Stimulated activated CD4-positive, alpha-beta T cell treated with anti-CD3 and anti-CD28 coated beads, Interleukin-4, amount 100 ng/mL, for 24 hours (primary cell): Measurements from ENCODE around the gene NET1.
"Not testable (repeated sequence)": the region's sequence is repeated elsewhere in the genome, so short reads cannot be mapped to it uniquely, and the experiment has no call there.

ENCODE experiments used
- DNase-seq: peaks from one replicate; pipeline ENCODE4 v3.0.0-alpha.2; 2020

The NET1 gene

DNA sequence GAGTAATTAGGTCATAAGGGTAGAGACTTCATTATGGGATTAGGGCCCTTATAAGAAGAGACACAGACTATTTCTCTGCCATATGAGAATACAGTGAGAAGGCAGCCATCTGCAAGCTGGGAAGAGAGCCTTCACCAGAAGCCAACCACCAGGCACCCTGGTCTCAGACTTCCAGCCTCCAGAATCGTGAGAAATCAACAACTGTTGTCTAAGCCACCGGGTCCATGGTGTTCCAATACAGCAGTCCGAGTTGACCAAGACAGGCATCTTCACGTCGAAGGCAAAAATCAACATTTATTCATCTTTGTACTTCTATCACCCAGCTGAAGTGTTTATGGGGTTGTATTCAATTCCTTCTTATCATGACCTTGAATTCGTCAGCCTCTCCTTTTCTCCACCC, 13.0 kb upstream of the NET1 start:
- DNase-seq = no peak

DNA sequence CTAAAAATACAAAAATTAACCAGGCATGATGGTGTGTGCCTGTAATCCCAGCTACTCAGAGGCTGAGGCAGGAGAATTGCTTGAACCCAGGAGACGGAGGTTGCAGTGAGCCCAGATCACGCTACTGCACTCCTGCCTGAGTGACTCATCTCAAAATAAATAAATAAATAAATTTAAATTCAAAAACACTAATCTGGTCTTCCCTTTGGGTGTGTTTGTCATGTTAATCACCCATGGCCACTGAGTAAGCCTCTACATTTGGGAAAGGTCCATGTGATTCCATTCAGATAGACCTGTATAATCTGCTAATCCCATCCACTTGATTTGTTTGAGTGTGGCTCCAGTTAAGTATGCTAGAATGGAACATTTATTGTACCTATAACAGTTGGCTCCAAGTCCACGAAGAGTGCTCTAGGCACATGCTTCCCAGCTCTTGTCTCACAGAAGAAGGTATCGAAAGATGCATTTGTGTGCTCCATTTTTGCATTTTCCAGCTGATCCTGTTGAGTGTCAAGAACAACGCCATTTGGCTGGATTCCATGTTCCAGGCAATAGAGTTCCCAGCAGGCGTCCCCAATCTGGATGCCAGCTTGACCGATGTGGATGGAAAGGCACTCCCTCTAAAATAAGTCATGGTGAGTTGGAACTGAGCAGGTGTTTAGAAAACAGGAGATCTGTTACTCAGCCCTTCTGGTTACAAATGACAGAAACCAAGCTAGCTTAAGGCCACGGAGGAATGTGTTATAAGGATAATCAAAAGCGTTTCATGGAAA, 11.7 kb upstream of the NET1 start:
- DNase-seq = no peak

DNA sequence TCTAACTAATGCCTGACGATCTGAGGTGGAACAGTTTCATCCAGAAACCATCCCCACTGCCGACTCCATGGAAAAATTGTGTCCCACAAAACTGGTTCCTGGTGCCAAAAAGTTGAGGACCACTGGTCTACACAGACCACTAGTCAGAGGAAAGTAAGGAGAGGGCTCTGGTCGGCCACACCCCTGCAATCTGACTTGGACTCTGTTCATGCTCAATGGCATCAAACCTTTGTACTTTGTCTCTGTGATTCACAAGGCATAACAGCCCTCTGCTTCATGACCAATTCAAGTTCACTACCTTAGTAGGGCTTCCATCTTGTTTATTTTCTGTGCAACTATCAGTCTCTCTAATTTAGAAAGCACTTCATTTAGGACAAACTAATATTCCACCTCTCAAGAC, 9.6 kb upstream of the NET1 start:
- no peak for DNase-seq

DNA sequence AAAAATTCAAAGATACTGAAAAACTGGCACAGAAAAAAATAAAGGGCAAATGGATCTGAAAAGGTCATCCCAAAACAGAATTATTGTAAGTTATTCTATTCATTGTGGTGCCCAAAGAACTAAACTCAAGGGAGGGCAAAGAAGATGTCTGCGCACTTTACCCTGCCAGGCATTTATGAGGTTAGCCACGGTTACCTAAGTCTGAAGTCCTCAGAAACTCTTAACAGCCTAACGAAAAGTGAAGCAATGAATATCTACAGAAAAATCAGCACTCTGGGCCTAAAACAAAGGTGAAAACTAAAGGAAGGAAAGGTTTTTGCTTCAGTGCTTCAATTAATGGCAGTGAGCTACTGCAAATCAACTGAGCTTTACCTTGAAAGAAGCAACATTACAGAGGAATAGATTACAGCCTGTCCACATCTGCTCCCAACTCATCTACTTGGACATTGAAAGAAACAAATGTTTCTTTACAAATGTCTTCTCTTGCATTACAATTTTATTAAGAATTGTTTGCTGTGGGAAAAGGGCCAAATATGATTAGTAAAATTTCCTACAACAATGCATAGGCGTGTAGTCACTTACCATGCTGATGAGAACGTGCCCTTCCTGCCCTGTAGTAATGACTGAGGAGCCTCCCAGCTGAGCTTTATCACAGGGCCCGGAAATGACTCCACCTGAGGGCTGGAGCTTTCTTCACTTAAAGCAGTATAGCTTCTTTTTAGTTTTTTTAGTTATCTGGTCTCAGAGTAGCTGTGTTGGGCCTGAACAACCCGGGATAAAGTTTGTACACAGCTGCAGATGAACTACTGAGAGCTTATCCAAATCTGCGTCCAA, 7.9 kb upstream of the NET1 start, which contains the start of gene TUBAL3:
TUBAL3 (minus strand) TSS at position 621 of the 834 bp plus-strand sequence; CDS start at position 585, 36 bp downstream.
- no peak for DNase-seq

DNA sequence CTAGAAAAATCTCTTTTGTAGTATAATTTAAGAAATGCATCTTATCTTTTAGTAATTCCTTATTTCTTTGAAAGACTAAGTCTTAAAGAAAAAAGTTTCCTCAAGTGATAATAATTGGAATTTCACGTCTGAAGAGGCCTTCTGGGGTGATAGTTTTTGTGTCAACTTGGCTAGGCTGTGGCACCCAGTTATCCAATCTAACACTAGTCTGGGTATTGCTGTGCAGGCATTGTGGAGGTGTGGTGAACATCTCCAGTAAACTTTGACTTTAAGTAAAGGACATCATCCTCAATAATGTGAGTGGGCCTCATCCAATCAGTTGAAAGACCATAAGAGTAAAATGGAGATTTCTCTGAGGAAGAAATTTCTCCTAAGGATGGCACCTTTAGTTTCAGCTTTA, 5.4 kb upstream of the NET1 start:
- no peak for DNase-seq

DNA sequence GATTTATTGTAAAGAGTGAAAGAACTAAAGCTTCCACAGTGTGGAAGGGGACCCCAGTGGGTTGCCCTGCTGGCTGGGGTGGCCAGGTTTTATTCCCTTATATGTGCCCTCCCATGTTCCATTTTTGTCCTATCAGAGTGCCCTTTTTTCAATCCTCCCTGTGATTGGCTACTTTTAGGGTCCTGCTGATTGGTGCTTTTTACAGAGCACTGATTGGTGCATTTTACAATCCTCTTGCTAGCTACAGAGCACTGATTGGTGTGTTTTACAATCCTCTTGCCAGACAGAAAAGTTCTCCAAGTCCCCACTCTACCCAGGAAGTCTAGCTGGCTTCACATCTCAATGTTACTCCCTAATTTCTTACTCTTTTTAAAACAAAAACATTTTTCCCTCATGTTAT, 1.6 kb upstream of the NET1 start:
- not testable (repeated sequence) for DNase-seq

DNA sequence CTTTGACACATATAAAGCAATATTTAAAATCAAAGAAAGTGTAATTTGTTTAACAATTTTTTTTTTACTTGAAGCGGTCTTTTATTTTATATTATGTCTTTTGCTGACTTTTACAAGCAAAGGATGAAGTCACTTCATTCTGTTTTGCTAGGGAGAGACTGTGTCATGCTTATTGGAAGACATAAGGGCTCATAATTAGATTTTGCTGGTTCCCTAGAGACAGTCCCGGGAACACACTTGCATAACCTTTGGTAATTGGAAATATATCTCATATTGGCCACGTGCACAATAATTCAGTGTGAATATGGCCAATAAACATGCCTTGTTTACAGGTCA, 448 bp upstream of the NET1 start:
- DNase-seq = no peak

DNA sequence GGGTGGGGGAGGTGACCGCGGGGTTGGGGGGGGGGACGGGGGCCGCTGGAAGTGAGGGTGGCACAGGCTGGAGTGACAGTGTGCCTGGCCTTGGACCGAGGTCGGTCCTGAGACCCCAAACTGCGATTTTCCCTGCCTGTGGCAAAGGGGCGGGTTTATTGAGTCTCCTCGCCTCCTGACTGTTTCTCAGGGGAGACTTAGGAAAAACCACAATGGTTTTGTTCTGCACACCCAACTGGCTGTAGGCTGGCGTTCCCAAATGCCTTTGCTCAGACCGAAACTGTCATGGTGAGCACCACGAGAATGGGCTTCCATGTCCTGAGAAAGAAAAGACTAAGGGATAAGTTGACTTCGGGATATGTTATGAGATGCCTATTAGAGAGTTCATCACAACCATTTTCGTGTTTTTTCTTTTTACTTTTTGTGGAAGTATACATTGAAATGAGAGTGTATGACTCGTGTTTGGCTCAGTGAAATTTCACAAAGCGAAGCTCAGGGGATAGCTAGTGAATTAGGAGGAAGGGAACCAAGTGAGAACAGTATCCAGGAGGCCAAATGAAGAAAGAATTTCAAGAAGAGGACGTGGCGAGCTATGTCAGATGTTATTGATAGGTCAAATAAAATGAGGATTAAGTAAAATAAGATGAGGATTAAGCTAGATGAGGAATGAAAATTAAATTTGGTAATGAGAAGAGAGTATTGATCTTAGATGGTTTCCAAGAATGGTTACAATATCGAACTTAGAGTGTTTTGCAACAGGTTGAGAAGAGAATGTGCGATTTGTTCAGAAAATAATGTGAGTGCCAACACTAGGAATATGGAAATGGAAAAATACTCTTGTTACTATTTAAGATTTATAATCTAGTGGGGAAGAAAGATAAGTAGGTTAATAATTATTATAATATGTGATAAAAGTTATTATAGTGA, 918 bp downstream of the NET1 start:
- DNase-seq = no peak

DNA sequence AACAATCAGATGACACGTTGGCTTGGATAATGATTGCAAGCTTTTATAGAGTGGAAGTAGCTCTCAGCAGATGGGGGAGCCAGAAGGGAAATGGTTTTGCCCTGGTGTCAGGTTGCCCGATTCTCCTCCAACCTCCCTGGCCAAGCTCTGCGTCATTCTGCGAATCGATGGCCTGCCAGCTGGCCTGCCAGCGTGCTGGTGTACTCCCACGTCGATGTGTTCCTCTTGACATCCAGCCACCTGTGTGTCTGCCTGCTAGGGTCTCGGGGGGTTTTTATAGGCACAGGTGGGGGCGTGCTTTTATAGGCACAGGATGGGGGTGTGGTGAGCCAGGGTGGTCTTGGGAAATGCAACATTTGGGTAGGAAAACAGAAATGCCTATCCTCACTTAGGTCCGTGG, 4.6 kb downstream of the NET1 start:
- DNase-seq = no peak

DNA sequence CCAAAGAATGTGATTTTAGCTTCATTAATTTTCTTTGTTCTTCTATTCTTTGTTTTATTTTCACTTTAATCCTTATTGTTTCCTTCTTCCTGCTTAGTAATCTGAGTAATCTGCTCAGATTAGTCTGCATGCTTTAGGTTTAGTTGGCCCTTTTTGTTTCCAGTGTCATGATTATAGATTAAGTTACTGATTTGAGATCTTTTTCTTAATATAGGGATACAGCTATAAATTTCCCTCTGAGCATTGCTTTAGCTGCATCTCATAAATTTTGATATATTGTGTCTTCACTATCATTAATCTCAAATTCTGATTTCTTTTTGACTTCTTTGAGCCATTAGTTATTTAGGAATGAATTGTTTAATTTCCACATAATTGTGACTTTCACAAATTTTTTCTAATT, 6.2 kb downstream of the NET1 start:
- no peak for DNase-seq

DNA sequence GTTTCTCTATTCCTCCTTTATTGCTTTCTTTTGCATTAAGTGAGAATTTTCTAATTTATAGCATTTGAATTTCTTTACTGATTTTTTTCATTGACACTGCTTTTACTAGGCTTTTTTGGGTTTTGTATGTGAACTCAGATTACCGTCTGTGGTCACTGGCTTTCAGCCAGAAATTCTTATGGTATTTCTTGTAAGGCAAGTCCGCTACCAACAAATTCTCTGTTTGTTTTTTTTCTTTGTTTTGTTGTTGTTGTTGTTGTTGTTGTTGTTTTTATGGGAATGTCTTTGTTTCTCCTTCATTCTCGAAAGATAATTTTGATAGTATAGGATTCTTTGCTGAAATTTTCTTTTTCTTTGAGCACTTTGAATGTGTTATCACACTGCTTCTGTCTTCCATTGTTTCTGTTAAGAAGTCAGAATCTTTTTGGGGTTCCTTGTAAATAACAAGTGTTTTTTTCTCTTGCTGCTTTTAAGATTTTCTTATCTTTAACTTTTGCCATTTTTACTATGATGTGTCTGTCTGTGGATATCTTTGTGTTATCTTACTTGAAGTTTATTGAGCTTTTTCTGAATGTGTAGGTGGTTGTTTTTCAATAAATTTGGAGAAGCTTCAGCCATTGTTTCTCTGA, 7.2 kb downstream of the NET1 start:
- DNase-seq = no peak

DNA sequence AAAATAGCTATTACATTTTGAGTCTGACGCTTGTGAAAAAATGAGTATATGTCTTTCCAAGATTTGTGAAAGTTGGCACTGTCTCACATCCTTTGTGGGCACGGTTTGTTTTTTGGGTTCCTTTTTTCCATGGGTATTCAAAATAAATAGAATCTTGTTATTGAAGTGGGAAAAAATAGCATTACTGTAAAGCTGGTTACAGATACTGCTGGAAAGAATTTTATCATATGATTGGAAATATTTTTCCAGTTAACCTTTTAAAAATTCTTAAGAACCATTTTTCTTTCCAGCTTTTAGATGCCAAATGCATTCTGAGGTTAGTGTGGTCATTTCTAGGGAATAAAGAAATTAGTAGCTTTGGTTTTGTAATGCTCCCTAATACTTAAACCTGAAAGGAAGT, 11.4 kb downstream of the NET1 start:
- DNase-seq = no peak

DNA sequence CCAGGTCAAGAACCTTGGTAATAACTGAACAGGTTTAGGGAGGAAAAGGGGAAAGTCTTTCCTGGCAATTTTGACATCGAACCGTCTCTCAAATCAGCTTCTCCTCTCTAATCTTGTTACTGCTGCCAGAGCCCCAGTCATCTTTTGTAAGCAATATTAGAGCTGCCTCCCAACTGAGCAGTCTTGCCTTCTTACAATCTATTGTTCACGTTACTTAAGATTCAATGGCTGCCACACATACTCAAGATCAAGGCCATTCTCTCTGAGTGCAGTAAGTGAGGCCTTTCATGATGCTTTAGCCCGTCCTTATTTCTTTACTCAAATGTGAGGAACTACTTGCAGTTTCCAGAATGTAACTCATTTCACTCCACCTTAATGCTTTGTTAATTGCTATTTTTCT, 12.4 kb downstream of the NET1 start:
- no peak for DNase-seq

DNA sequence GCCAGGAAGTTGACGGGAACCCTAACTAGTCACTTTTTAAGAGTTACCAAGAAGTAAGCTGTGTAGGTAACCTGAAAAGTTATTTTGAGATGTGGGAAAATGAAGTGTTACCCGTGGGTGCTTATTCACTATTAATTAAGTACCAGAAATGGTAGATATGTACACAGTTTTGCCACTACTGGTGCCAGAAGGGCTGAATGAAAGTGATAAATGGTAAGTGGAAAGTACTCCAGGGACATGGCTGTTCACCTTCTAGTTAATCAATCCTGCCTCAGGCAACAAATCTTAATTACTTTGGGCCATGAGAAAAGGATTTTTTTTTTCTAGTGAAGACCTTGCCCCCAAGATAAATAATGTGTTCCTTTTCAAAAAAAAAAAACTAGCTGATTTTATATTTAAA, 15.8 kb downstream of the NET1 start:
- no peak for DNase-seq

DNA sequence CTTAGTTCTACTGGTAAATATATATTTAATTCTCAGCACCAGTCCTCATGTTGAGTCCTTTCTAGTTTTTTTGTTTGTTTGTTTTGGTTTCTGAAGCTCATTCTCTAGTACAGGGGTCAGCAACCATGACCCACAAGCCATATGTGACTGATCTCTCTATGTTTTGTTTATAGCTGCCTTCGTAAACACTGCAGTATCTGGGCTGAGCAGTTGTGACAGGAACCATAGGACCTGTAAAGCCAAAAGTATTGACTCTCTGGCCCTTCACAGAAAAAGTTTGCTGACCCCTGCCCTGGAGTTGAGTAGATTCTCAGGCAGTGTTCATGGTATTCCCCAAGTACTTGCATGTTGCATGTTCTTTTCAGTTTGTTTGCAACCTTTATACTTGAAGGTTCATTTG, 20.8 kb downstream of the NET1 start:
- no peak for DNase-seq

DNA sequence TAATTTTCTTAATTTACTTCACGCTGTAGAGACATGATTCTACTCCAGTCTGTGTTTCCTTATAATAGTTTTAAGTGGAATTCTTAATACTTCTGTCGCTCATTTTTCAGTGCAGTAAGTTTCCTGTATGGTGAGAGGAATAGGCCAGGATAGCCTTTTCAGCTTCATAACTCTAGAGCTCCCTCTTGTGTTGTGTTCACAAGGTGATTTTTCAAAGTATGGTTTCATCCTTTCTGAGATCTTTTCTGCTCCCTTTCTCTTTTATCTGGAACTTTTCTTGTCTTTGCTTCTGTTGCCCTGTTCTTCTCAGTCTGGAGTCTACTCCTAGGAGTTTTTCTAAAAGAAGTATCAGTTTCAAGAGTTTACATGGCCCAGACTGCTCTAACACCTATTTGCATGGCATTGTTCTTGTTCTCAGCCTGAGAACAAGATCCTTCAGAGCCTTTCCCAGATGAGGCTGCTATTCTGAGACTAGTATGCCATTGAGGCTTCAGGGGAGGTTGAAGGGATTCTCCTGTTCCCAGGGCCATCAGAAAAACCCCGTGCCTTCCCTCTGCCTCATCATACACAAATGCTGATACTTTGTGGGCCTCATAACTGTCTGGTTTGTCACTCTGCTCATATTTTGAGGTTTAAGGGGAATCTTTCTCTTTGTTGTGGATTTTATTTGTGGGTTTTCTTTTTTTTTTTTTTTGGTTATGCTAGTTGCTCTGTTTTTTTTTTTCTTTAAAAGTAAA, 21.8 kb downstream of the NET1 start:
- no peak for DNase-seq

DNA sequence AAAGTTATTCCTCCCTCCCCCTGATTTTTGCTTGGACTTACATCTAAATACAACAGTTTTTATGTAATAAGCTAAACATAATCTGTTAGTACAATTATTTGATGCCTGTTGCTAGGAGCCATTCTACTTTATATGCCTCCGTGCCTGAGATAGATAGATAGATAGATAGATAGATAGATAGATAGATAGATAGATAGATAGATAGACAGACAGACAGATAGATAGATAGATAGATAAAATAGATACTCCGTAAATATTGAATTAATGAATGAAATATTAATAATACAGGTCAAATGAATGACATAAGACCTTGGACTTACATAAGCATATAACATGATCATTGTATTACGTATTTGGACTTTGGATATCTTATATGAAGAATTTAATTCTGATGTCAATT, 23.0 kb downstream of the NET1 start:
- DNase-seq = no peak

DNA sequence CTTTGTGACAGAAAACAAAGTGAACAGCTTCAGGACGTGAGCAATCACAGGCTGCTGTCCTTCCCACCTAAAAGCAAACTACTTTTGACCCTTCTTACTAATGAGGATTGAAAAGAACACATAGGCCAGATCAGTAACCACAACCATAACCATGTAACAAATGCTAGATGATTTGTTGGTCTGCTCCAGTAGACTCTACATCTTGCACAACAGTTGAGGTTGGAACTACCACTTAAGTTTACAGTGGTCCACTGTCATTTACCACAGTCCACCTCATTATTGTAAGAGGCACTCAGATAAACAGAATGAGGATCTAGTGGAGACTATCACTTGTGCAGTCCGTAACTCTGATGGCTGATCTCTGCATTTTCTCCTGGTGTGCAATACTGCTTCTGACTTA, 27.8 kb downstream of the NET1 start:
- DNase-seq = no peak

DNA sequence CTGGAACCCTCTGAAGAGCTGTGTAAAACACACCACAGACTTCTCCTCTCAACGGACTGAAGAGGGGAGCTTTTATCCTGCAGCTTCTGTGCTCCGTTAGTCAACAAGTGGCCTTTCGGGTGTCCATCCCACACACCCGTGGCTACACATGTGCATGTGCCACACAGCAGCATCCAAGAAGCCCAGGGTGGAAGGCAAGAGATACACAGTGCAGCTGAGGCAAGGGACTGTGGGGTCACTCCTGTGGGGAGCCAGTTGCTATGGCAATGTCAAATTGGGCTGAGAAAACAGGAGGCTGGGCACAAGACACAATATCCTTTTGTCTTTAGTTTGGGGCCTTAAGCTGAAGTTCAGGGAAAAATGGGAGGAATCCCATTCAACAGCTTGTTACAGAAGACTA, 28.7 kb downstream of the NET1 start:
- no peak for DNase-seq

DNA sequence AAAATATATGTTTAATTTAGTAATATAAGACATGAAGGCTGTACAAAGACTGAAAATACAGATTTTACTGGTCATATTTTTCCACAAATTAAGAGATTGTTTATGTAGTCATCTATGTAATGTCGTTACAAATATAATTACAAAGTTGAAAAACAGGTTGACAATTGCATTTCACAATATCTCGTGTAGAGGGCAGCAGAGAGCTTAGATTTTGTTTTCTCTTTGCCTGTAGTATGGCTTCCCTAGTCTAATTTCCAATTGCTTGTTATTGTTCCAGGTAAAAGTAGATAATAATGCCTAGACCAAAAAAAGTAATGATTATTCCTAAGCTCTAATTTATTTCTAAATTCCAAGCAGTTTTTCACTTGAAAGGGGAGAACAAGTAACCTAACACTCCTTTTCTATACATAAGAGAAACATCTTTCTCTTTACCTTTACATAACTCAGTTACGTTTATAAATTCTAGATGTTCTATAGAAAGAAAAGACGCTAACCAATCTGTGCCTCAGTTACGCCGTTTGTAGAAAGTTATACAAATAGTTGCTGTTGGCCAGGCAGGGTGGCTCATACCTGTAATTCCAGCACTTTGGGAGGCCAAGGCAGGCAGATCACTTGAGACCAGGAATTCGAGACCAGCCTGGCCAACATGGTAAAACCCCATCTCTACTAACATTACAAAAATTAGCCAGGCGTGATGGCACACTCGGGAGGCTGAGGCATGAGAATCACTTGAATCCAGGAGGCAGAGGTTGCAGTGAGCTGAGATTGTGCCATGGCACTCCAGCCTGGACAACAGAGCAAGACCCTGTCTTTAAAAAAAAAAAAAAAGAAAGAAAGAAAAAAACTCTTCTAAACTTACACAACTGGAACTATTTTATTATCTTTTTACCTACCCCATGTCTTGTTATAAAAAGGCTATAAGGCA, 30.0 kb downstream of the NET1 start:
- peak; percentile 50 for DNase-seq

DNA sequence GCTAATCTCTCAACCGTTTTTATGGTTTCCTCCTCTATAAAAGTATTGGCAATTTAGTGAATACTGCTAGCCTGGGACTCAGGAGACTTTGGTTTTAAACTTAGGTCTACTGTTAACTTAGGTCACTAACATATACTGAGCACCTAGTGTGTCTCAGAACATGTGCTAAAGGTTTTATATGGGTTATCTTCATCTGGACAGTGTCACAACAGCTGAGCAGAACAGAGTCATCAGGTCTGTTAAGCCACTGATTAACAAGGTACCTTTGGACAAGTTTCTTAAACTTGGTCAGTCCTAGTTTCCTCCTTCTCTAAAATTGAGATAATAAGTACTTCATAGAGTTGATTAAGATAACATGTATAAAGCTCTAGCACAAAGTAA, 30.6 kb downstream of the NET1 start:
- no peak for DNase-seq
